Glutamatergic neuron (in vitro differentiated cells): Measurements from ENCODE around the gene ARIH1. TPM values are rescaled to one million over a fixed set of nuclear protein-coding genes. Genes with fewer than 3 reads are reported as not detected.

Experiments used
- DNase-seq: peaks from one replicate; pipeline ENCODE4 v3.0.0; 2022
- H3K27ac Mint-ChIP-seq: one replicate; pipeline ENCODE4 v1.8.0; 2020; ENCODE audit warnings: mild to moderate bottlenecking, mixed read lengths, inconsistent platforms; ENCODE audit not compliant: unreplicated experiment
- H3K27me3 Mint-ChIP-seq: one replicate; pipeline ENCODE4 v1.8.0; 2020; ENCODE audit warnings: mild to moderate bottlenecking, moderate library complexity, mixed read lengths, inconsistent platforms; ENCODE audit not compliant: unreplicated experiment
- H3K36me3 Mint-ChIP-seq: one replicate; pipeline ENCODE4 v1.8.0; 2020; ENCODE audit warnings: mild to moderate bottlenecking, mixed read lengths, inconsistent platforms; ENCODE audit not compliant: unreplicated experiment
- H3K4me1 Mint-ChIP-seq: one replicate; pipeline ENCODE4 v1.8.0; 2020; ENCODE audit warnings: mild to moderate bottlenecking, low read depth, mixed read lengths, inconsistent platforms; ENCODE audit not compliant: unreplicated experiment
- H3K4me3 Mint-ChIP-seq: one replicate; pipeline ENCODE4 v1.8.0; 2020; ENCODE audit warnings: mild to moderate bottlenecking, mixed read lengths, inconsistent platforms; ENCODE audit not compliant: unreplicated experiment
- H3K9me3 Mint-ChIP-seq: one replicate; pipeline ENCODE4 v1.8.0; 2020; ENCODE audit warnings: mild to moderate bottlenecking, moderate library complexity, mixed read lengths, inconsistent platforms; ENCODE audit not compliant: unreplicated experiment
- total RNA-seq: library from RNA; stranded (reverse); fragmentation: NEBNext Ultra II Directional; extraction: Animal tissue kit (Norgen Biotek cat#: 25700); gene quantifications from one replicate; pipeline ENCODE4 v1.2.1, GENCODE V29; 2021; ENCODE audit not compliant: unreplicated experiment
- TF ChIP-seq, protein P1 (sequence below): fragments of 200-600 bp; sonication (generic); IDR thresholded peaks from one replicate; pipeline ENCODE4 v1.5.0; 2021; ENCODE audit not compliant: partially characterized antibody, unreplicated experiment

Gene ARIH1
- total RNA-seq, 1 donor from 2014 or later: 291 TPM

DNA sequence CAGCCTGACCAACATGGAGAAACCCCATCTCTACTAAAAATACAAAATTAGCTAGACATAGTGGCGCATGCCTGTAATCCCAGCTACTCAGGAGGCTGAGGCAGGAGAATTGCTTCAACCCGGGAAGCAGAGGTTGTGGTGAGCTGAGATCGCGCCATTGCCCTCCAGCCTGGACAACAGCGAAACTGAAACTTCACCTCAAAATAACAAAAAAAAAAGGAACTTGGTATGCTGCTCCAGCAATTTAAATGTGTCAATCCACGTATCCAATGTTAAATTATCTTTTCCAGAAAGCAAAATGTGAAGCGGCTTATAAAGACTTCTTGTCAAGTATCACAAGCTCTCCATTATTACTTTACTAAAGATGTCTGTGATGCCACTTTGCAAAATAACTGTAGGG is 9.9 kb upstream of the ARIH1 start:
- no peak for DNase-seq
- H3K9me3 Mint-ChIP-seq: no peaks in the 10 kb centered on the region
- no peak overlapping the region for H3K27ac Mint-ChIP-seq
- TF ChIP-seq, protein P1, sequence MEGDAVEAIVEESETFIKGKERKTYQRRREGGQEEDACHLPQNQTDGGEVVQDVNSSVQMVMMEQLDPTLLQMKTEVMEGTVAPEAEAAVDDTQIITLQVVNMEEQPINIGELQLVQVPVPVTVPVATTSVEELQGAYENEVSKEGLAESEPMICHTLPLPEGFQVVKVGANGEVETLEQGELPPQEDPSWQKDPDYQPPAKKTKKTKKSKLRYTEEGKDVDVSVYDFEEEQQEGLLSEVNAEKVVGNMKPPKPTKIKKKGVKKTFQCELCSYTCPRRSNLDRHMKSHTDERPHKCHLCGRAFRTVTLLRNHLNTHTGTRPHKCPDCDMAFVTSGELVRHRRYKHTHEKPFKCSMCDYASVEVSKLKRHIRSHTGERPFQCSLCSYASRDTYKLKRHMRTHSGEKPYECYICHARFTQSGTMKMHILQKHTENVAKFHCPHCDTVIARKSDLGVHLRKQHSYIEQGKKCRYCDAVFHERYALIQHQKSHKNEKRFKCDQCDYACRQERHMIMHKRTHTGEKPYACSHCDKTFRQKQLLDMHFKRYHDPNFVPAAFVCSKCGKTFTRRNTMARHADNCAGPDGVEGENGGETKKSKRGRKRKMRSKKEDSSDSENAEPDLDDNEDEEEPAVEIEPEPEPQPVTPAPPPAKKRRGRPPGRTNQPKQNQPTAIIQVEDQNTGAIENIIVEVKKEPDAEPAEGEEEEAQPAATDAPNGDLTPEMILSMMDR: no peak
- H3K36me3 Mint-ChIP-seq: no peaks in the 10 kb centered on the region
- peaks cover 3% of the 10 kb centered on the region for H3K4me1 Mint-ChIP-seq
- H3K4me3 Mint-ChIP-seq: no peak overlapping the region
- H3K27me3 Mint-ChIP-seq: no peaks in the 10 kb centered on the region

DNA sequence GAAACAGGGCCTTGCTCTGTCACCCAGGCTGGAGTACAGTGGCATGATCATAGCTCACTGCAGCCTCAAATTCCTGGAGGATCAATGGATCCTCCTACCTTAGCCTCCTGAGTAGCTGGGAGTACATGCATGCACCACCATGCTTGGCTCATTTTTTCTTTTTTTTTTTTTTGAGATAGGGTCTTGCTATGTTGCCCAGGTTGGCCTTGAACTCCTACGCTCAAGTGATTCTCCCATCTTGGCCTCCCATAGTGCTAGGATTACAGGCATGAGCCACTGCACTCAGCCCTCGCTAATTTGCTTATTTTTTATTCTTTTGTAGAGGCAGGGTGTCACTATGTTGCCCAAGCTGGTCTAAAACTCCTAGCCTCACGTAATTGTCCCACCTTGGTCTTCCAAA is 6.0 kb upstream of the ARIH1 start:
- TF ChIP-seq, protein P1: no peak
- DNase-seq: no peak
- Mint-ChIP-seq H3K27ac (no peak overlapping the region), H3K4me3 (no peak overlapping the region), H3K9me3 (peaks cover 2% of the 10 kb centered on the region), H3K27me3 (peaks cover 1% of the 10 kb centered on the region), H3K36me3 (no peaks in the 10 kb centered on the region), H3K4me1 (peaks cover 2% of the 10 kb centered on the region)

DNA sequence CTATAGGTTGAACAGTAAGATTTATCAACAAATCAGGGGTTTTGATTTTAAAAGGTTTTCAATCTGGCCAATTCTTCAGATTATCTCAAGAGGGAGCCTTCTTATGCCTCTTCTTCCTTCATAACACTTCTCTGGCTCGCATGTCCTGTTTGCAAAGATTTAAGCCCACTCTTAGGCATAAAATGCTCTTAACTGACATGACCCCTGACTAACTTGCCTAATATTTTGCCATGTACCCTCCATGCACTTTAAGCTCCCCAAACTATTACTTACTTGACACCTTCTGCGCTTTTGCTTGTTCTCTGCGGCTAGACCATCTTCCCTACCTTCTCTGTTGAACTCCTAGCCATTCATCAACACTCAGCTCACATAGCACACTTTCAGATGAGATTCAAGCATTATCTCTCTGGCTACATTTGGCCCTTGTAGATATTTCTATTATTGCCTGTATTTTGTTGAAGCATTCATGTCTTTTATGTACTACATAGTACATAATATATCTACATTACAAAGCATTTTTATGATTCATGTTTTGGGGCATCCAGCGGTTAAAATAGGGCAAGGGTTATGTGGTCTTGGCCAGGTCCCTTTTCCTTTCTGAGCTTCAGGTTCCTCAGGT is 1.0 kb upstream of the ARIH1 start:
- TF ChIP-seq, protein P1: no peak
- Mint-ChIP-seq H3K4me3 (peak overlapping the region; percentile 72), H3K9me3 (peaks cover 15% of the 10 kb centered on the region), H3K36me3 (no peaks in the 10 kb centered on the region), H3K27me3 (peaks cover 13% of the 10 kb centered on the region), H3K4me1 (peaks cover 11% of the 10 kb centered on the region), H3K27ac (peak overlapping the region; percentile 65)
- no peak for DNase-seq

GRCh38 chr15:72474466-72474911 is 359 bp downstream of the ARIH1 start:
- Mint-ChIP-seq H3K27me3 (peaks cover 13% of the 10 kb centered on the region), H3K36me3 (peaks cover 4% of the 10 kb centered on the region), H3K27ac (peak overlapping the region; percentile 95), H3K9me3 (peaks cover 17% of the 10 kb centered on the region), H3K4me1 (peaks cover 13% of the 10 kb centered on the region), H3K4me3 (peak overlapping the region; percentile 98)
- TF ChIP-seq, protein P1: no peak
- DNase-seq: no peak

DNA sequence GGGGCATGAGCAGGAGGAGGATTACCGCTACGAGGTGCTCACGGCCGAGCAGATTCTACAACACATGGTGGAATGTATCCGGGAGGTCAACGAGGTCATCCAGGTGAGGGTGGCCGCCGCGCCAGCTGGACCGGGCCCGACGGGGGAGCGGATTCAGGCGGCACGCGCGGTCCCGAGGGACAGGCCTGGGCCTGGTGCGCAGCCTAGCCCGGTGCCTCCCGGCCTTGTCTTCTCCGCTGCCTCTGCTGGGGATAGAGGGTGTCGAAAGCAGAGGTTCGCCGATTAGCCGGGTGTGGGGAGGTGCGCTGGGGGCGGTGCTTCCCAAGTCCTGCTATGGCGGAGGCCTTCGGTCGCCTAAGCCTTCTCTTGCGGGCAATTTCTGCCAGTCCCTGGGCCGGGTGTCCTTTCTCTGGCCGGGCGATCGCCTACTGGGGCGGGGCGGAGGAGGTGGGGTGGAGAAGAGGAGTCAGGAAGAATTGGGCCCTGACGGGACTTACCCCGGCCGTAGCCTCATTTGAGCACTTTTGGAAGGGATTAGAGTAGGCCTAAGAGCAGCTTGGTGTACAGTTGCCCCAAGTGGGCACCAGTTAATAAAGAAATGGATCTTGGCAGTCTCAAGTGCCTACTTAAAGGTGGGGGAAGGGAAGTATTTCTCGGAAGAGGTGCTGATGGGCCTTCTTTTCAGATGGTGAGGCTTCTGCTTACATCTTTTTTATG is 940 bp downstream of the ARIH1 start:
- TF ChIP-seq, protein P1: no peak
- peak overlapping the region; percentile 98 for H3K4me3 Mint-ChIP-seq
- peak overlapping the region; percentile 95 for H3K27ac Mint-ChIP-seq
- H3K36me3 Mint-ChIP-seq: peaks cover 4% of the 10 kb centered on the region
- peak; percentile 77 for DNase-seq
- H3K27me3 Mint-ChIP-seq: peaks cover 13% of the 10 kb centered on the region
- H3K4me1 Mint-ChIP-seq: peaks cover 13% of the 10 kb centered on the region
- peaks cover 17% of the 10 kb centered on the region for H3K9me3 Mint-ChIP-seq
